GM15510 (cell line): ENCODE measurements around the gene RNF5.

Experiments
- POLR2A ChIP-seq: IDR thresholded peaks from 3 replicates; pipeline ENCODE4 v1.6.1; 2011; ENCODE audit warnings: borderline replicate concordance; ENCODE audit not compliant: insufficient read length; ENCODE audit errors: extremely low read depth

The RNF5 gene, protein sequence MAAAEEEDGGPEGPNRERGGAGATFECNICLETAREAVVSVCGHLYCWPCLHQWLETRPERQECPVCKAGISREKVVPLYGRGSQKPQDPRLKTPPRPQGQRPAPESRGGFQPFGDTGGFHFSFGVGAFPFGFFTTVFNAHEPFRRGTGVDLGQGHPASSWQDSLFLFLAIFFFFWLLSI

DNA sequence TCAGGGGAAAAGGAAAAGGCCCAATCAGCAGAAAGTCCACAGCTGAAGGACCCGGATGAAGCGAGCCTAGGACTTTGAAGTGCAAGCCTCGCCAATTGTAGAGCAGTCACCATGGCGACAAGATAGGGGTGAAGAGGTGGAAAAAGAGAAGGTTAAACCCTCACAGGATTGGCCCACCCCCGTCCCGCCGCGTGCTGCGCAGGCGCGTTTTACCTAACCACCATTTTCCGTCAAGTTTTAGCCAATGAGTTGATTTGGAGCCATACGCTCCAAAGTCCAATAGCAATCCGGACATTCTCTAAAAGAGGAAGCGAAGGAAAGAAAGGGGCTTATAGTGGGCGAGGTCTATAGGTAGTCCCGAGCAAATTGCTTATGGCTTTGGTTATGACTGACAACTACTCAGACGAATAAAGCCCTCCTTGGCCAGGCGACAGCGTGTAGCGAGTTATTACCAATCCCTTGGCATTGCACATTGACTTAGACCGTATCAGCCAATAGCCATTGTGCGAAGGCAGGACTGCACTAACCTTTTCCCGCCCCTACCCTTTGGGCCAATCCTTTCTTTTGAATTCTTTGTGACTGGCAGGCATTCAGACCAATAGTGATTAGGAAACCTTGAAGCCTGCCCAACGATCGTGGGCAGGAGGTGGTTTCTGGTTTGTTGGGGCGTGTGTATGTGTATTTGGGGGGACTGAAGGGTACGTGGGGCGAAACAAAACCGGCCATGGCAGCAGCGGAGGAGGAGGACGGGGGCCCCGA lies at the start of gene RNF5:
TSS of gene RNF5 (plus strand) at position 618 of the 759 bp plus-strand sequence. CDS start at position 725, 107 bp downstream.
- TF ChIP-seq POLR2A: peak; percentile 49

DNA sequence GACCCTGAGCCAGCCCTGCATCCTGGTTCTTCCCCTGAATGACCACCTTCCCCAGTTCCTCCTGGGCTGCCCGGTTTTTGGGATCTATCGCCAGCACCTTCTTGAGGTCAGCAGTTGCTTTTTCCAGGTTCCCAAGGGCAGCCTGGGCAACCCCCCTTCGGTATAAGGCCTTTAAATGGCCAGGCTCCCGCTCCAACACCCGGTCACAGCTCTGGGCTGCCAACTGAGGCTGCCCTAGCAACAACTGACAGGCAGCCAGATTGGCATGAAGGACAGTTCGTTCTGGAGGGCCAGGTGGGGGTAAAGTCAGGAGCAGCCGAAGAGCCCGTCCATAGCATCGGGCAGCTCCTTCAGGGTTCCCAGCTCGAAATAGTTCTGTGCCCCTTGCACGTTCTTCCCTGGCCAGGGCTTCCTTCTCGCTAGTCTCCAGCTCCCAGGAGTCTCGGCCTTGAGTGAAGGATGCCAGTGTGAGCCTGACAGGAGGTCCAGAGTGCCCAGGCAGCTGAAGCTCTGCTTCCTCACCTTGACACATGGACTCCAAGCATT lies 49.4 kb upstream of the RNF5 start:
- TF ChIP-seq POLR2A: no peak

DNA sequence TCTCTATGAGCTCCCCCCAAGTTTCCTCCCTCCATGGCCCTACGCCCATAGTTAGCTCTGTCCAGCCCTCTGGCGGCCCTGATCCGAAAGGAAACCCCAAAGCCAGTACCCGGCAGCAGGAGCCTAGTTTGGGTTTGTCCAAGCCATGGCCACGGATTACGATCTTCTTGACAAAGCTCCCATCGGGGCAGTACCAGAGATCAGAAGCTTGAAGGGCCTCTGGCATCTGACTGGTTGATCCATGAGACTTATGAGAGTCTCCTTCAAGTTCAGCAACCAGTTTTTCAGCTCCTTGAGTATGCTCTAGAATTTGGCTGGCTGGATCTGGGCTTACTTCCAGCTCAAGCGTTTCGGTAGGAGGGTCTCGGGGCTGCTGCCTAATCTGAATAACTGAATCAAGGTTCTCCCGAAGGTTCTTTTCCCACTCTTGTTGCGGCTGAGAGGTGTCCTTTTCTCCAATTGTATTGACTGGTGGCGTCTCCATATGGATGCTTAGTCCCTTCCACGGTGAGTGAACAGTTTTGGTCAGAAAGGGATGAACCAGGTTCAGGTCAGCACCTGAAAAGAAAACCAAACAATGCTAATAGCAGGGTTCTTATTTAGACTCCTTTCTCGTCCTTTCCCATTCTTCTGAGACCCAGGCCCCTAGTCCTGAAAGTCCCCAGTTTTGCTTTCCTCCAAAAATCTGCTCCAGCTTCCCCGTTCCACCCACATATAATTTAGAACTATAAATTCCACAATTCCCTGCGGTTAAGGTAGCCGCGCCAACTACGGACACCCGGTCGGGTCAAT lies 48.7 kb upstream of the RNF5 start:
- no peak for TF ChIP-seq POLR2A

DNA sequence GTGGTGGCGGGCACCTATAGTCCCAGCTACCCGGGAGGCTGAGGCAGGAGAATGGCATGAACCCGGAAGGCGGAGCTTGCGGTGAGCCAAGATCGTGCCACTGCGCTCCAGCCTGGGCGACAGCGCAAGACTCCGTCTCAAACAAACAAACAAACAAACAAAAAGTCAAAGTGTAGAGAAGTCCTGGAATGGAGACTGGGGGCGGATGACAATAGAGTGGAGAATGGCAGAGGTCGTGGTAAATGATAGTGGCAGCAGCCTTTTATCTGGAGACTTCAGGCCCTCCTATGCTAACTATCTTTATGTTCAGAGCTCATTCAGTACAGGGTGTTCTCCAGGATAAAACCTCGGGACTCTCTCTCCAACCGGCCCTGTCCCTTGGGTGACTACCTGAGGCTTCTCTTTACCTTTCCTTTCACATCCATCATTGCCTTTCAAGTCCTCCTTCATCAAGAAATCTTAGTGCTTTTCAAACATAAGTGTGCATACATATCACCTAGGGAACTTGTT lies 46.7 kb upstream of the RNF5 start:
- no peak for TF ChIP-seq POLR2A

DNA sequence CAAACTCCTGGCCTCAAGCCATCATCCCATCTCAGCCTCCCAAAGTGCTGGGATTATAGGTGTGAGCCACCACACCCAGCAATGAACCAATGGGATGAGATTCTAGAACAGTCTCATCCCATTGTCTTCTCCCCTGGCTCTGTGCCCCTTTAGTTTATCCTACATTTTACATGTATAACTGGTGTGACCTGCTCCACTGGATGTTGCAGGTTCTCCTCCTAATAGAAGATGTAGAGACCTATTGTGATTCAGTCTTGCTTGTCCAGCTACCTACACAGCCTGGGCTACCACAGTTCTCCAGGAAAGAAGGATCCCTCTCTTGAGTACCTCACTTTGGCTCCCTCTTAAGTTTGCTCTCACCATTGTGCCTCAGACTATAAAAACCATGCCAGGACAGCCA lies 46.1 kb upstream of the RNF5 start:
- TF ChIP-seq POLR2A: no peak

DNA sequence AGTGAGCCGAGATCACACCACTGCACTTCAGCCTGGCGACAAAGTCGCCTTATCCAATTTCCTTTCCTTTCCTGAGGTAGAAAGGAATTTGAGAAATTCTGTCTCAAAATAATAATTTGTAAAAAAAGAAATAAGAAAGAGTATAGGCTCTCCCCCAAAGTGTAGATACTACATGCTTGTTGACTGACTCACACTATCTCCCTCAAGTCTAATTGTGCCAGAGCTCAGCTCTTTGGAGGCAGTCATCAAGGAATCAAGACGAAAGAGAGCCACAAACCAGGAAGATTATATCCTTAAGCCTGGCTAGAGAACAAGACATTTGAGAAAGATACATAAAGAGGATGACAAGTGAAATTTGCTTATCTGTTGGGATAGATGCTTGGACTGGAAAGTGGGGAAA lies 44.4 kb upstream of the RNF5 start:
- TF ChIP-seq POLR2A: no peak

DNA sequence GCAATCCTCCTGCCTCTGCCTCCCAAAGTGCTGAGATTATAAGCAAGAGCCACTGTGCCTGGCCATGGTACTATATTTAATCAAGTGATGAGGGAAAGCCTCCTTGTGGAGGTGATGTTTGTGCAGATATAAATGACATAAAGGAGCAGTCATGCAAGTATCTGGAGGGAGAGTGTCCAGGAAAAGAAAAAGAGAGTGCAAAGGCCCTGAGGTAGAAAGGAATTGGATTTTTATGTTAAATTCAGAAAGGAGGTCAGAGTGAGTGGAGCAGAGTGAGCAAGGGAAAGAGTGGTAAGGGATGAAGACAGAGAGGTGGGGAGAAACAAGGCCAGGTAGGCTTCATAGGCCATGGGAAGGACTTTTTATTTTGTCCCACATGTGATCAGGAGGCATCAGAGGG lies 40.8 kb upstream of the RNF5 start:
- TF ChIP-seq POLR2A: no peak

DNA sequence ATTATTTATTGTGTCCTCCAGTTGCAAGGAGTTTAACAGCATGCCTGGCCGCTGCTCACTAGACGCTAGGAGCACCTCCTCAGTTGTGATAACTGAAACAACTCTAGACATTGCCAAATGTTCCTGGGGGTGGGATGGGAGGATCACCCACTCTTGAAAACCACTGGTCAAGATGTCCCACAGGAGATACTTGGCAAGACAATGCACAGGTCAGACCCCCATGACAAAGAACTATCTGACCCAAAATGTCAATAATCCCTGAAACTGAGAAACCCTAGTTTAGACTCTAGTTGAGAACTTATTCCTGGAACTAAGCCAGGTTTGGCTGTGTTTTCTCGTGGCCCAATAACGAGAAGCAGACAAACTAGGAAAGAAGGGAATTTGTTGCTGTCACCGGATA lies 38.6 kb upstream of the RNF5 start:
- no peak for TF ChIP-seq POLR2A

DNA sequence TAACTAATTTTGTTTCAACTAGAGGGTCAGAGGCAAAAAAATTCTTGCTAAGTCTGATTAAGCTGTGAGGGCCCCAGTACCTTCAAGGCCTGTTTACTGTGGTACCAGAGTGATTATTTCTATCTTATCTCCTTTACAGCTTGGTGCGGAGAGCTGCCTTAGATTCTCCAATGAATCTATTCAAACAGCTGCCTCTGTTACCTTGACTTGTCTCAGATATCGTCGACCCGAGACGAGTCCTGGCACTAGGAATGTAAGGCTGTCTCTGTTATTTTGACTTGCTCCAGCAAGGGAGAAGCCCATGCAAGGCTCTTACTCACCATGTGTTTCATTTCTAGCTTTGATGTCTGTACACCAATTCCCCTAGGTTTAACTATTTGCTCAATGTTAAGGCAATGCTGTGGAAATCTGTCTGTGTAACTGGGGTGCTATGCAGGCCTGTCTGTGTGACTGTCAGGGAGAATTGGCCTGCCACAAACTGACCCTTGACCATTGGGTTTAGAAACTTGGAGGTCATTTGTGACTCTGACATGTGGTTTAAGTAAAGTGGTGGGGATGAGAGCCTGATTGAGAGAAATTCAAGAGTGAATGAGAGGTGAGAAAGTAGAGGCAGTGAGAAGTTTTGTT lies 37.7 kb upstream of the RNF5 start:
- TF ChIP-seq POLR2A: no peak

DNA sequence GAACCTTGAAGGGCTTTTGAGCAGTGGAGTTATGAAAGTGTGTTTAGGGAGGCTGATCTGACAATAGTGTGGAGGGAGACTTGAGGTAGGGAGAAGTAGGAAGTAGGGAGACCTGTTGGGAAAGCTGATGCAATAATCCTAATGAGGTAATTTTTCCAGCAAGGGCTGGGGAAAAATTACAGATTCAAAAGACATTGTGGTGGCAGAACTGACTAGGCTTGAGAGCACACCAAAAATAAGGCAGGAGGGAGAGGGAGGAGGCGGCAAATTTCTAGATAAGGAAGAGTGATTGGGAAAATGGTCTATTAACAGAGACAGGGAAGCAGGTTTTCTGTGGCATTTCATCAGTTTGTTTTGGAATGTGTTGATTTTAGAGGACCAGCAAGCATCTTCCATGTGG lies 31.9 kb upstream of the RNF5 start:
- TF ChIP-seq POLR2A: no peak

DNA sequence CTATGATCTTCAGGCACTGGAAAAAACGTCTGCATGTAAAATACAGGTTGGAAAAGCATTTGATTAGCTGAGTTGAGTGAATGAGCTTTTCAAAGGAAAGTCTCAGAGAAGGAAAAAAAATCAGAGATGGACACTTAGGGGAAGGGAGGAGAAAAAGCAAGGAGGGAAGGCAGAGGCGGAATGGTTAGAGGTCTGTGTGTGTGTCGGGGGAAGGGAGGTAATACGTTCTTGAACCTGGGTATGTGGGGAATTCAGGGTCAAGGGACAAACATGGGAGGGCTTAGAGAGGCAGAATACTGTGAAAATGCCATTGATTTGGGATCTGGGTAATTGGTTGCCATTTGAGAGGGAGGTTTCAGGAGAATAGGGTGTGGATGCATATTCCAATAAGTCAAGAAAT lies 31.5 kb upstream of the RNF5 start:
- TF ChIP-seq POLR2A: no peak

DNA sequence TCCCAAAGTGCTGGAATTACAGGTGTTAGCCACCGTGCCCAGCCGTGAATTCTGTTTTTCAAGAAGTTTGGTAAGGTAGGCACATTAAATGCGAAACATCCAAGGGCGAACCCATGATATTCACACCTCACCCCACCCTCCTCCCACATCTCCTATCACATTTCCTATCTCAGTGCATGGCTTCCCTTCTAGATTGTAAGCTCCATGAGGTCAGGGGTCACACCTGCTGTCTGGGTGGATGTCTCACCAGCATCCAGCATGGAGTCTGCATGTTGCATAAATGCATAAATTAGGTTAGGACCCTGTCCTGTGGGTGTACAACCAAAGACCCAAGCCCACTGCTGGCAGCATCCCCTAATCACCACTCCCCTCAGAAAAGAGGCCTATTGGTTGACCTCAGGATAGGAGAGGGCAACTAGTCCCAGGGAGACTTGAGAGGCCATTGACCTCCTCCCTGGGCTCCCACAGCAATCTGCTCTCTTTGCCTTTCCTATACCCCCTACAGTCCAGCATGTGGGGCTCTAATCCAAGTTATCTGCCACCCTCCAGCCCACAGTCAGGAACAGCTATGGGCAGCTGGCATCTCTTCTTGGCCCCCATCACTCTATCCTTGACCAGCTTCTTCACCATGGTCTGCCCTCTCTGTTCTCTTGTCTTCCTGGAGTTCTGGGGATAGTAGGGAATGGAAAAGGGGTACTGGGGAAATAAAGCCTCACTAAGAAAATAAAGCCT lies 30.6 kb upstream of the RNF5 start:
- TF ChIP-seq POLR2A: no peak

DNA sequence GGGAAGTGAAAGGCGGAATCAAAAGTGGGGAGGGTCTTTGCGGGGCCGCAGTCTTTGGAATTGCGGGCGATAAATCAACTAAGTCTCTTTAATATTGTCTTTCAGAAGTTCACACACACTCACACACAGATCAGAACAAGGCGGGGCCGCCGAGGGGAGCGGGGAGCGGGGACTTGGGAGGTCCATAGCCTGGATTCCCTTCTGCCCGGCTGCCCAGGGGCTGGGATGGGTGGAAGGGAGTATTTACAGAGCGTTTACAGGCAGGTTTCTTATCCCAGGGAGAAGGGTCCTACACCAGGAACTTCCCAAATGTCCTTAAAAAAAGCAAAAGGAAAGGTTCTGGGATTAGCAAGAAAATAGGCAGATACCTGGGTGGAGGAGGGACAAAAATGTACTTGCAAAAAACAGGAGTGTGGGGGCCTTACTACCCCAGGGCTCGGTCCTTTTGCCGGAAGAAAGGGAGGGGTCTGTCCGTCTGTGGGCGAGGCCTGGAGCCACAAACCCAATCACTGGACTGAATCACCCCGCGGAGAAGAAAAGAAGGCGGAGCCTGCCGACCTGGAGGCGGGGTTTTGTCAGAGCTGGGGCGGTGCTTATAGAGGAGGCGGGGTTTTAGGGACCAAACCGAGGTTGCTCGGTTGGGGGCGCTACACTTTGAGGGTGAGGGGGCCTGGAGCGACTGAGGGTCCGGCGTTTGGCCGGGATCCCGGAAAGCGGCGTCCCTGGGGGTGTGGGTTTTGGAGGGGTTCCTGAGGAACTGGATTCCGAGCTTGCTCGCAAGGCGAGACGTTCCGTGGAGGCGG lies 29.7 kb upstream of the RNF5 start:
- no peak for TF ChIP-seq POLR2A

DNA sequence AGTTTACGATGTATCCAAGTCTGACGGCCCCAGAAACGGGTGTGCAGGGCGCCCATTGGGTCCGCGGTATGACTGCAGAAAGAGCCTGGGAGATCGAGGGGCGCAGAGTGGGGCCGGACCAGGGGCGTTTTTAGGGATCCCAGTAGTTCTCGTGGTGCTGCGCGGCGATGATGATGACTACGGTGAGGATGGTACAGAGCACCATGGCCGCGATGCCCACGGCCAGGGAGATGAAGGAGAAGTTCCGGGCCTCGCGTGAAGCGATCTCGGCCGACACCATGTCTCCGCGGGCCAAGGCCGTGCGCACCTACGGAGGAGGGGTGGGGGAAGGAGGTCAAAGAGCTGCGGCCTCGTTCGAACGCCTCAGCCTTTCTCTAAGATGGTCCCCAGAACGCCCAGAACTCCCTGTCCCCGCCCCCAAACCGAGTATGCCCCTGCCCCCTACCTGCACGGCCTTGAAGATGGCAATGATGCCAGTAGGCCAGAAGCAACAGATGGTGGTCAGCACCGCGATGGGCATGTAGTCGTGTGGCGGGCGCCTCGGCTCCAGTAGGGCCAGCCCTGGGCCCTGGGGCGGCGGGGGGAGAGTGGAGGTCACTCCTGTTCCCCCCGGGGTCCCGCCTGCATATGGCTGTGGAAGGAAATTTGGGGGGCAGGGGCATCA lies 29.0 kb upstream of the RNF5 start:
- TF ChIP-seq POLR2A: no peak
